GM10266 (cell line): ENCODE data around the gene RGS6.
"Not testable (repeated sequence)": the region's sequence is repeated elsewhere in the genome, so short reads cannot be mapped to it uniquely, and the experiment has no call there.

Experiments
- DNase-seq: peaks from one replicate; pipeline ENCODE4 v3.0.0; 2012; ENCODE audit errors: extremely low spot score
- TF ChIP-seq, protein P1 (sequence below): IDR thresholded peaks from 2 replicates; pipeline ENCODE4 v1.5.1; 2012; ENCODE audit warnings: mild to moderate bottlenecking, low read depth; ENCODE audit not compliant: control insufficient read depth, insufficient read depth; ENCODE audit errors: missing control alignments

Gene RGS6

DNA sequence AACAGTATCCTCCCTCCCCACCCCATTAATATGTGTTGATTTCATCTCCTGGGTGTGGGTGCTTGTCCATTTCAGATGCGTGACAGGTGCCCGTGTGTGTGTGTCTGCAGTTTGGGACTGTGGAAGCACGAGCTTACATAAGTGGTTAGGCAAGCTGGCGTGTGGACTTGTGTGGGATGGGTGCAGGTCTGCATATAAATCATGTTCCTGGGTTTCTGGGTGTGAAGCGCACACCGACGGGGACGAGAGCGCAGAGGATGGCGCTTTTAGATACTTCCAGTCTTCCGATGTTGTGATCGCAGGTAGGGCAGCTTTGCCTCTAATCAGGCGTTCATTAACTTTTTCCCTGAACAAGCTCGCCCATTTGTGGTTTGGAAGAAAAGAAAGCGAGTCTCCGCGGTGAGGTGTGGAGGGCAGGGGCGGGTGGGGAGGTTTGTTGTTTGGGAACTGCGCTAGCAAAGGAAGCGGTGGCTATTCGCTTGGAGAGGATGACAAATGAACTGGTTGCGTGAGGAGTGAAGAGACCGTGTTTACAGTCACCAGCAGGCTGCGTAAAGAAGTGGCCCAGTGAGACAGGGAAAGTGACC is 865 bp downstream of the RGS6 start:
- TF ChIP-seq, protein P1, sequence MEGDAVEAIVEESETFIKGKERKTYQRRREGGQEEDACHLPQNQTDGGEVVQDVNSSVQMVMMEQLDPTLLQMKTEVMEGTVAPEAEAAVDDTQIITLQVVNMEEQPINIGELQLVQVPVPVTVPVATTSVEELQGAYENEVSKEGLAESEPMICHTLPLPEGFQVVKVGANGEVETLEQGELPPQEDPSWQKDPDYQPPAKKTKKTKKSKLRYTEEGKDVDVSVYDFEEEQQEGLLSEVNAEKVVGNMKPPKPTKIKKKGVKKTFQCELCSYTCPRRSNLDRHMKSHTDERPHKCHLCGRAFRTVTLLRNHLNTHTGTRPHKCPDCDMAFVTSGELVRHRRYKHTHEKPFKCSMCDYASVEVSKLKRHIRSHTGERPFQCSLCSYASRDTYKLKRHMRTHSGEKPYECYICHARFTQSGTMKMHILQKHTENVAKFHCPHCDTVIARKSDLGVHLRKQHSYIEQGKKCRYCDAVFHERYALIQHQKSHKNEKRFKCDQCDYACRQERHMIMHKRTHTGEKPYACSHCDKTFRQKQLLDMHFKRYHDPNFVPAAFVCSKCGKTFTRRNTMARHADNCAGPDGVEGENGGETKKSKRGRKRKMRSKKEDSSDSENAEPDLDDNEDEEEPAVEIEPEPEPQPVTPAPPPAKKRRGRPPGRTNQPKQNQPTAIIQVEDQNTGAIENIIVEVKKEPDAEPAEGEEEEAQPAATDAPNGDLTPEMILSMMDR = no peak
- DNase-seq = peak; percentile 47

GRCh38 chr14:71938273-71938672 is 6.0 kb downstream of the RGS6 start:
- not testable (repeated sequence) for DNase-seq

DNA sequence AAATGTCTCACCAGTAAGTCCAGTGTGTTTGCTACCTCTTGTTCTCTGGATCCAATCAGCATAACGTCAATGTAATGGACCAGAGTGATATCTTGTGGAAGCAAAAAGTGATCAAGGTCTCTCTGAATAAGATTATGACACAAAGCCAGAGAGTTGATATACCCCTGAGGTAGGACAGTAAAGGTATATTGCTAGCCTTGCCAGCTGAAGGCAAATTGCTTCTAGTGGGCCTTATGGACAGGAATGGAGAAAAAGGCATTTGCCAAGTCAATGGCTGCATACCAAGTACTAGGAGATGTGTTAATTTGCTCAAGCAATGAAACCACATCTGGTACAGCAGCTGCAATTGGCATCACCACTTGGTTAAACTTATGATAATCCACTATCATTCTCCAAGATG is 7.1 kb downstream of the RGS6 start:
- not testable (repeated sequence) for DNase-seq

DNA sequence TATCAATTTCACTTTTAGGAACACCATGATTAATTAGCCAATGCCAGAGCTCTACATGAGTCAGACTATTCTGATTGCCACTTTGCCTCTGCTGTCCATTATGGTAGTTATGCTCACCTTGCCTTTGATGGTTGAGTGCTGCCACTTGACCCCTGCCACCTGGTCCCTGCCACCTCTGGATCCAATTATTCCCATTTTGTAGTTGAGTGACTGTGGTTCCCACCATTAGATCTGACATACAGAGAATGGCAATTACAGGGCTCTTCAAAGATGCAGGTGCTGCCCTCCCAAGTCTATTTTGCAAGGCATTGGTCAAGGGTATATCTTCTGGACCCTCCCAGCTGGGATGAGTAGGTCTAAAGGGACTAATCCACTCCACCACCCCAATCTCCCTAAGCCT is 8.3 kb downstream of the RGS6 start:
- DNase-seq = not testable (repeated sequence)

DNA sequence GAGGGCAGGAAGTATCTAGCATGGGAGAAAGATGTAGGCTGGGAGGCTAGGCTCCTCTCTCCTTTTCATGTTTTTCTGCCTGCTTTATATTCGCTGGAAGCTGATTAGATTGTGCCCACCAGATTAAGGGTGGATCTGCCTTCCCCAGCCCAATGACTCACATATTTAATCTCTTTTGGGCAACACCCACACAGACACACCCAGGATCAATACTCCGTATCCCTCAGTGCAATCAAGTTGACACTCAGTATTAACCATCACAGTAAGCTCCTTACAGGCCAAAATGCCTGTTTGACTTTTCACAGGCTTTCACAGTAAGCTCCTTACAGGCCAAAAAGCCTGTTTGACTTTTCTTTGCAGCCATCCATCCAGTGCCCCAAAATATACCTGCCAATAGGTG is 9.4 kb downstream of the RGS6 start:
- DNase-seq = not testable (repeated sequence)

- DNase-seq = peak; percentile 2
- TF ChIP-seq, protein P1 = no peak
Observed at GRCh38 chr14:71942904-71943694, 10.9 kb downstream of the RGS6 start.

DNA sequence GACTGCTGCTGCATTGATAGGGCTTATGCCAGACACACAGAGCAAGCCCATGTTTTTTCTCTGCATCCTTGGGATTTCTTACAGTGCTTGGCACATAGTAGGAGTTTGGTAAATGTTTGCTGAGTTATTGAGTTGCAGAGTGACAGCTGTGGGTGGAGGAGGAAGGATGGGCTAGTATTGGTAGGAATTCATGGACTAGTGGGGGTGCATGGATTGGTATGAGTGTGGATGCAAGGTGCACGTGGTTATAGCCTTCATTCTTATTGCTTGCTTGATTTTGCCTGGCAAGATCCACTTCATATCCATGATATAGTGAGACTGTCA is 11.4 kb downstream of the RGS6 start:
- TF ChIP-seq, protein P1 = no peak
- no peak for DNase-seq

- no peak for DNase-seq
- TF ChIP-seq, protein P1 = no peak
Observed at GRCh38 chr14:71947947-71948500, 15.8 kb downstream of the RGS6 start.

DNA sequence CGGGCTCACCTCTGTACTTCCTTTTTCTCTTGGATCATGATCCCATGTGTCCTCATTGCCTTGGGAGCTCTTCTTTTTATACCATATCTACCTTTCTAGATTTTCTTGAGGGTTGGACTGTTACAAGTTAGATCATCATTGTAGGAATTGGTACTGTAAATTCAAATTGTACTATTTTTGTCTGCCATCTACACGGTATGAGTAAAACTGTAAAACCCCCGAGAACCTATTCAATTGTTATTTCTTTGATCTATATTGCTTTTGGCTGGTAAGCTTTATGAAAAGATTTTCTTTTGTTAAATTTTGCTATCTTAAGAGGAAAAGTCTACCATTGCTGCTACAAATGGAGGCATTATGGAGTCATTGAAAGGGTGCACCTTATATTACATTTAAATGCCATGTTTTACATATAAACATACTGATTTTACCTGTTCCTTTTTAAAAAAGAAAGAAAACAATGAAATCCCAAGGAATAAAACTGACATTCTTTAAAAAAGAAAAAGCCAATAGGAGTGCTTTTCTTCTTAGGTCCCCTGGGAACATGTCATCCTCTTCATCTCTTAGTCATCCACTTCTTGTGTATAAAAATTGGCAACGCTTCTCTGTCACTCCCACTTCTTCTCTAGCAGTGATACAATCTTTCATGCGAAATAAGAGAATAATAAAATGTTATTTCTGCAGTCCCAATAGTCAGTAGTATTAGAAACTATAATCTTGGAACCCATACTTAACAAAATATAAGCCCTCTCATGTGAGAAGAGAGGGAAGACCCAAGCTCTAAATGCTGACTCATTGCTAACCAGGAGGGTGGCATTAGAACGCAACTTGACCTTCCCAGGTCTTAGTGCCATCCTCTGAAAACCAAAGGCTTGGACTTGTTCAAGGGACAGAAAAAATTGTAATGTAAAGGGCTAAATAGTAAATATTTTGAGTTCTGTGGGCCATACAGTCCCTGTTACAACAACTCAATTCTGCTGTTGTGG is 20.4 kb downstream of the RGS6 start:
- TF ChIP-seq, protein P1 = no peak
- no peak for DNase-seq
